Inflammatory macrophage treated with lipopolysaccharide for 1 hour (primary cell): ENCODE data around the gene SORL1.
A peak's percentile ranks its signal among the peaks of the same experiment; 100 is the strongest.

Source experiments
- DNase-seq, 2 donors: peaks; one replicate each; pipeline ENCODE4 v3.0.0-alpha.2; 2020 to 2022

Gene SORL1

GRCh38 chr11:121513807-121514206 is 61.7 kb downstream of the SORL1 start:
- no peak for DNase-seq

DNA sequence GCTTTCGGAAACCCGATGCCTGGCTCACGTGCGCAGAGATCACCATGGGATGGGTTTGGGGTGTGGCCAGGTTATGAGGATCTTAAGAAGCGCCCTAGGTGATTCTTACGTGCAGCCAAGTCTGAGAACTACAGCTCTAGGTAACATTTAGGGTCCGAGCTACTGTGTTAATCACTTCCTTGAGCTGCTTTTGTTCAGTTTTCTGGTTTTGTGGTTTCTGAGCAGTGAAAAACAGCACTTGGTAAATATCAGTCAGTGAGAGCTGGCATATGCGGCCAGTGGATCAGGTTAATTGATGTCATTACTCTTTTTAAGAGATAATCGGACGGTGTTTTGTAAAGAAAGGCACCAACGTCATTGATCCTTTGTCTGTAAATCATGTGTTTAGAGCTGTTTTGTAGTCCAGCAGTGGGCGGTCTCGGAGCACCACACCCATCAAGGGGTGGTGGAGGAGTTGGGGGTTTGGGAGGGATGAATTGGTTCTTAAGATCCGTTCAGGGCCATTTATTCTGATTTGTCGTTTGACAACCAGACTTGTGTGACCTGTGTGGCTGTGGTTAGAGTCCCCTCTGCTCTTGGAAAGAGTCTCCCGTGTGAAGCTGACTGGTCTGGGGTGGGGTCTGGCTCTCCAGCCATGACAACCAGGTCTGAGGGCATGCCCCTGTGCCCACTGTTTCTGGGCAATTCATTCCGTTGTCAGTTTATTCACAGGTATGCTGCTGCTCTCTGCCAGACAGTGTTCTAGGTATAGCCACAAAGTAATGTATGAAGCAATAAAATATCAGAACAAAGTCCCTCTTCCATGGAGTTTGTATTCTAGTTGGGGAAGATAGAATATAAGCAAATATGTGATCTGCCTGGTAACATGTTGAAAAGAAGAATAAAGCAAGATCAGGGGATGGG is 62.6 kb downstream of the SORL1 start:
- no peak for DNase-seq

DNA sequence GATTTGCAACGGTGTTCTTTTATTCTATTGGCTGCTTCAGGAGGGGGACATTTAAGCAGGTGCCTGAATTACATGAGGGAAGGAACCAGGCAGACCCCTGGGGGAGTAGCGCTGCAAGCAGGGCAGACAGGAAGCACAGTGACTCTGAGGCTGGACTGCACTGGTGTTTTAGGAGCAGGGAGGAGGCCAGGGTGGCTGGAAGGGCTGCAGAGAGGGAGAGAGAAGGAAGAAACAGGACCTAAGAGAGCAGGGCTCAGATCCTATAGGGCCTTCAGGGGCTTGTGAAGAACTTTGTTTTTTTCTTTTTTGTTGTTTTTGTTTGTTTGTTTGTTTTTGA is 63.2 kb downstream of the SORL1 start:
- no peak for DNase-seq

DNA sequence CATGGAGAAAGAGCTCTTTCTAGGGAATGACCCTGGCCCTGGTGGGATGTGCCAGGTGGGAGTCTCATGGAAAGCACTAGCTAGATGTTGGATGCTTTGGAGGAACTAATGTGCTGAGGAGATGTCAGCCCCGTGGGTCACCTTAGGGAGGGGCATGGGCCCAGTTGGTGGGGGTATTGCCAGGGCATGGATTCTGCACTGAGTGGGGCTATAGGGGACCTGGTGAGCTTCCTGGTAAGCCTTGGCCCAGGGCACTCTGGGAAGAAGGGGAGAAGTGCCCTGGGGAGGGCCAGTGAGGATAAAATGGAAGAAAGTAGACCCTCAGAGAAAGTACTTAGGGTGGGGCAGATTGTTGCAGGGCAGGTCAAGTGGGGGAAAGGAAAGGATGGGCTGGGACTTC is 65.9 kb downstream of the SORL1 start:
- no peak for DNase-seq

GRCh38 chr11:121520243-121521144 is 68.4 kb downstream of the SORL1 start:
- peak; percentile 26 to 43 for DNase-seq

GRCh38 chr11:121521145-121522042 is 69.3 kb downstream of the SORL1 start:
- DNase-seq: peak; percentile 29 to 34

- no peak for DNase-seq
Observed at GRCh38 chr11:121522043-121522941, 70.2 kb downstream of the SORL1 start.

DNA sequence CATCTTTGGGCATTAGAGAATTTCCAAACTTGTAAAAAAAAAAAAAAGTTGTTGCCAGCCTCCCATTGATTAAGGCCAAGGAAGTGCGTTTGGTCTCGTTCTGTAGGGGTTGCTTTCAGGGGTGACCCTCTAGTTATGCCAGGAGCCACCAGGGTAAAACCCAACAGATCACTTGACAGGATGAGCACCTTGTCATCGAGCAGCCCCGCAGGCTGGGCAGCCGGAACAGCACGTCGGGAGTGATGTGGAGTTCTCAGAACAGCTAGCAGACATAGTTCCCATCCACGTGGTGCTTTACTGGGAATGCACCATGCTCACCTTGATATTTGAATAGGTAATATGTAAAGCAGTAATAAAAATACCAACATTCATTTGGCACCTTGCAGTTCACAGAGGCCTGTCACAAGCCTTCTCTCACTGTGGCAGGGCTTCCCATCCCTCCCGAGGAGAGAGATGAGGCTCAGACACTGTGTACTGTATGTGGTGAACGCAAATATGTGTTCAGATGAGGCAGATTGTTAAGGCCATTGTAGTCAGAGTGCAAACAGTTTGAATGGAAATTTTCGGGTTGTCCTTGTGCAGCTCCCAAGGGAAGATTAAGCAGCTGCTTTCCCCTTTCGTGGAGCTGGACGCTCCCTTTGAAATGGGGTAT is 71.6 kb downstream of the SORL1 start:
- DNase-seq: no peak

DNA sequence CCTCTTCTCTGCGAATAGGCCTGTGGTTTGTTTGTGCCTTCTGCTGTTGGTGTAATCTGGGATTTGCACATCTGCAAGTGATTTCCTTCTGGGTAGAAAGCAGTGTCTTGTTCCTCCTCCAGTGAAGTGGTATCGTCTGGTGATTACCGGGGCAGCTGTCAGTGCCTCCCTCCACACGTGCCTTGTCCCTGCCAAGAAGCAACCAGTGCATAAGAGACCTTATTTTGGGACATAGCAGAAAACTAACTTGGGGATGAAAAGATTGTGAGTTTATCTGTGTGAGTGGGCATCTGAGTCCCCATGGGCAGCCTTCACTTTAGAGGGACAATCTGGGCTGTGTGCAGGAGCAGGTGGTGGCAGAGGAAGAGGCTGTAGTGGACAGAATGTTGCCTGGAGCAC is 72.1 kb downstream of the SORL1 start:
- peak; percentile 19 to 35 for DNase-seq

DNA sequence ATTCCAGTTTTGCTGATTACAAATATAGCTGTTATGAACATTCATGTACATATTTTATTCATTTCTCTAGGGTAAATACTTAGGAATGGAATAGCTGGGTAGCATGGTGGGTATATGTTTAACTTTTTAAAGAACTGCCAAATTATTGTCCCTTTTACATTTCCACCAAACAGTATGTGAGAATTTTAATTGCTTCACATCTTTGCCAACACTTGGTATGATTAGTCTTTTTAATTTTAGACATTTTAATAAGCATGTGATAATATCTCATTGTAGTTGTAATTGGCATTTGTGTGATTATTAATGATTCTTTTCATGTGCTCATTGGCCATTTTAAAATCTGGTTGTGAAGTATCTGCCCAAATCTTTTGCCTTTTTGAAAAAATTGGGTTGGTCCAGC is 73.3 kb downstream of the SORL1 start:
- DNase-seq: no peak

DNA sequence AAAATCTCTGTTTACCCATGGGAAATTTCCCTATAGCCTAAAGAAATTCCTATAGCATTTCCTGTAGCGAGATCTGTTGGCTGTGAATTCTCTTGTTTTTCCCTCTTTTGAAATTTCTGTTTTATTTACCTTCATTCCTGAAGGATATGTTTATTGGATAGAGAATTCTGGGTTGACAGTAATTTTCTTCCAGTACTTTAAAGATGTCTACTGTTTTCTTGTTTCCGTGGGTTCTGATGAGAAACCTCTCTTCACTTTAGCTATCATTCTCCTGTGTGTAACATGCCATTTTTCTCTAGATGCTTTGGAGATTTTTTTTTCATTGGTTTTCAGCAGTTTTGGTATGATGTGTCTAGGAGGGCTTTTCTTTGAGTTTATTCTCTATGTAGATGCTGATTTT is 78.1 kb downstream of the SORL1 start:
- no peak for DNase-seq

- no peak for DNase-seq
Observed at GRCh38 chr11:121533601-121534000, 81.5 kb downstream of the SORL1 start.

GRCh38 chr11:121534131-121535093 is 82.3 kb downstream of the SORL1 start:
- peak in 1 of 2 donors; percentile 27 for DNase-seq

DNA sequence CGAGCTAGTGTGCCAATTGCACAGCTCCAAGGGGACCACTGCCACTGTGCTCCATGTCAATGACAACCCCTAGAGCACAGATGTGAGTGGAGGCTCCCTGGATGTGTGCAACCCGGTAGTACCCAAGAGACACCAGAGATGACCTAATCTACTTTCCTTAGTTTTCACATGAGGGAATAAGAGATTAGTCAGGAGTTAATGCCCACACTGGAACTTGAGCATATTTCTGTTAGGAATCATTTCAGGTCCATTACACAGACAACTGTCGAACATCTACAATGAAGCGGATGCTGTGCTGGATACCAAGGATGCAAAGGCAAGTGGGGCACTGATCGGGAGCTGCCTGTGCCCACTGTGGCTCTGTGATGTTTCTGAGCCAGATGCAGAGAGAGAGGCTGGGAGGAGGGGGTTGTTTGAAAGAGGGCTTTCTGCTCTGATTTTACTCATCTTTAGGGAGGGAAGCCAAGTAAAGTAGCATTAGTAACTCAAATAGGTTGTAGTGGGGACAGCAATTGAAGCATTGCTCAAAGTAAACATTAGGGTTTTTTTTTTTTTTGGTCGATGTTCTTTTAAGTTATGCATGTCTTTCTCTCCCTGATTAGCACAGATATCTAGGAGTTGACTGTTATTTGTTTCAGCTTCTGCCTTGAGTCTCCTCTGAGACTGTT is 83.1 kb downstream of the SORL1 start:
- DNase-seq: no peak

DNA sequence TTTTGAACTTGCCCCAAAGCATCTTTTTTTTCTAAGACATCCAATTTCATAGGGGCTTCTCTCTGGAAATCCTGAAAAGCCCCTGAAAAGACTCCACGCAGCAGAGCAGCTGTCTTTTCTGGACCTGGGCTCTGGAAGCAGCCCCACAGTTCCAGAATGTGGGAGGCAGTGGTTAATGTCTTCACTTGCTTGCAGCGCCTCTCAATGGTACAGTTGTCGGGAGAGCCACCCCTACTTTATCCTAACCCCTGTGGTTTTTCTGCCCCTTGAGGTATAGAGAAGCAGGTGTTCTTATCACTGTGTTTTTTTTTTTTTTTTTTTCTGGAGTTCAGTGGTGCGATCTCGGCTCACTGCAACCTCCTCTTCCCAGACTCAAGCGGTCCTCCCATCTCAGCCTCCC is 84.0 kb downstream of the SORL1 start:
- DNase-seq: no peak

DNA sequence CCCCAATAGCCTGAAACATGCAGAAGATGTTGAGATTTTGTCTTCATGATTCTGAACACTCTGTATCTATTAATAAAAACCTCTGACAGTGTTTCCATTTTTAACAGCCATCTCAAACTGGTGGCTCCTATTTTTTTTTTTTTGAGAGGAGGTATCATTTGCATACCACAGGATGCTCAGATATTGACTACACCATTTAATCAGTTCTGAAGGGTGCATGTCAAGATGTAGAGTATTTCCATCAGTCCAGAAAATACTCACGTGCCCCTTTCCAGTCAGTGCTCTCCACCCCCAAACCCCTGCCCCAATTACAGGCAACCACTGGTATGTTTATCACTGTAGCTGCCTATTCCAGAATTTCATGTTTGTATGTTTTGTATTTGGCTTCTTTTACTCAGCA is 85.9 kb downstream of the SORL1 start:
- DNase-seq: no peak

DNA sequence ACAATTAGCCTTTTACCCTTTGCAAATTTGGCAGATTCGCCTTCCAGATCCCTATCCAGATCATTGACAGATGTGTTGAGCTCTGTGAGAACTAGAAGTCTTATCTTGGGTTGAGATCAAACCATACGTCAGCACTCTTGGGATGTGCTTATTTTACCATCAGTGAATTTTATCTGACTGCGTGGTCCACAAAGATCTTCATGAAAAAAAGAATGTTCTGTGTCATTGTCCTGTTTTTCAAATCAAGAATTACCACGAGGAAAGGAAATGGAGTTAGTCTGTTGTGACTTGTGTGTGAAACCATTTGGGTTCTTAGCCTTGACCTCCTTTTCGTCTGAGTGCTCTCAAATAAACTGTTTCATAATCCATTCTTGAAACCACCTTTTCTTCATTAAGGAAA is 86.9 kb downstream of the SORL1 start:
- DNase-seq: no peak

DNA sequence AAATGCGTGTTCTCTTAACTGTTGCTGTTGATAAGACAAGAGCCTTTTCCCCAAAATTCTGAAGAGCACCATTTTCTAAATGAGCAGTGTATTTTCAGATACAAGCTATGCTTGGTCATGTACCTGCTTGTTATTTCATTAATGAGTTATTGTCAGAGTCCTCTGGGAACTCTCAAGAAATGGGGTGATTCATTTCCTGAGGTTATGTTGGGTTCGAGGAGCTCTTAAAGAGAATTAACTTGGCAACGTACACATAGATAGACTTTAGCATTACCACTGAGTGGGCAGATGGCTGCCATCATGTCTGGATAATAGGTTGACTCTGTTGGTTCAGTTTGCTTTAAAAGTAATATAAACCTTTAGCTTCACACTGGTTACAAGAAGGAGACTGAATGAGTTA is 88.5 kb downstream of the SORL1 start:
- no peak for DNase-seq

GRCh38 chr11:121543836-121544380 is 91.8 kb downstream of the SORL1 start:
- DNase-seq: no peak
